H1 (cell line): ENCODE measurements around the gene SNRPB.

Source experiments
- CEBPB ChIP-seq: IDR thresholded peaks from 2 replicates; pipeline ENCODE4 v1.6.1; 2012; ENCODE audit warnings: low read depth, low read length
- CTCF ChIP-seq, 3 experiments: IDR thresholded peaks; 1 replicate in 2 of 3; 2 replicates in 1 of 3; pipeline versions ENCODE4 v1.5.1 to v1.6.1; 2011; ENCODE audit warnings: low read length in 3 of 3, mild to moderate bottlenecking in 3 of 3, inconsistent platforms in 2 of 3, low read depth in 1 of 3, moderate library complexity in 1 of 3; ENCODE audit not compliant: insufficient read depth in 1 of 3; ENCODE audit errors: control extremely low read depth in 1 of 3
- JUND ChIP-seq: IDR thresholded peaks from 2 replicates; pipeline ENCODE4 v1.6.1; 2011; ENCODE audit warnings: mild to moderate bottlenecking, improper control_type of control experiment, low read length
- POLR2A ChIP-seq, 2 experiments: IDR thresholded peaks; 1 replicate in 1 of 2; 2 replicates in 1 of 2; pipeline ENCODE4 v1.6.1; 2011; ENCODE audit warnings: low read depth in 2 of 2, low read length in 2 of 2, mild to moderate bottlenecking in 2 of 2; ENCODE audit errors: control extremely low read depth in 1 of 2
- RAD21 ChIP-seq, 2 experiments: IDR thresholded peaks in 1 of 2; conservative IDR thresholded peaks in 1 of 2; 2 replicates each; pipeline ENCODE4 v1.6.1; 2011; ENCODE audit warnings: low read depth in 2 of 2, low read length in 2 of 2, improper control_type of control experiment in 1 of 2, inconsistent platforms in 1 of 2, mild to moderate bottlenecking in 1 of 2, moderate library complexity in 1 of 2
- RXRA ChIP-seq: IDR thresholded peaks from 2 replicates; pipeline ENCODE4 v1.6.1; 2011; ENCODE audit warnings: low read depth, mild to moderate bottlenecking, low read length, moderate library complexity; ENCODE audit not compliant: insufficient read depth
- TAF1 ChIP-seq: IDR thresholded peaks from 2 replicates; pipeline ENCODE4 v1.6.1; 2011; ENCODE audit warnings: mild to moderate bottlenecking, low read depth, low read length

GRCh38 chr20:2459981-2460751, 10.4 kb downstream of the SNRPB start:
- TF ChIP-seq RAD21 (IDR thresholded peaks at IDR 0.05 in 1 of 2, conservative IDR thresholded peaks at IDR 0.05 in 1 of 2; ENCODE audit: low read depth in 2 of 2, low read length in 2 of 2) (no peak), JUND (no peak), TAF1 (no peak), RXRA (no peak), CEBPB (no peak), CTCF (IDR thresholded peaks at IDR 0.05; ENCODE audit: control extremely low read depth in 1 of 3, insufficient read depth in 1 of 3, low read depth in 1 of 3, low read length in 3 of 3) (no peak), POLR2A (IDR thresholded peaks at IDR 0.05; ENCODE audit: control extremely low read depth in 1 of 2, low read depth in 2 of 2, low read length in 2 of 2) (0 out of 3 replicates have a peak, but pooled peaks of 1 of the 2 experiments have one; percentile 16)
